GM12878 (cell line): ENCODE data around the gene MBNL1. TPM values are rescaled to one million over a fixed set of nuclear protein-coding genes. Genes with fewer than 3 reads are reported as not detected.

ENCODE experiments used
- ATAC-seq: fragments of 200-7000 bp; cut with Tn5 transposase; 3 replicates; pipeline ENCODE4 v1.9.1; 2020; ENCODE audit warnings: mild to moderate bottlenecking, moderate library complexity
- BruUV-seq: library from RNA; stranded (reverse); fragments of 400-500 nt; replicated peaks from 2 replicates; lab custom pipeline; 2021; lab: Mats Ljungman, UMichigan
- CTCF ChIA-PET: fragments of 300-600 bp; sonication (Branson Sonifier 250); formaldehyde crosslinking; extraction: SDS; loops from one replicate; lab custom pipeline; 2021; ENCODE audit warnings: inconsistent platforms; lab: Yijun Ruan, JAX
- POLR2A ChIA-PET: fragments of 350-600 bp; formaldehyde crosslinking; extraction: SDS; loops from one replicate; lab custom pipeline; 2021; ENCODE audit warnings: inconsistent platforms; lab: Charles Lee
- RAD21 ChIA-PET: fragments of 300-600 bp; sonication (Branson Sonifier 250); formaldehyde crosslinking; loops from one replicate; lab custom pipeline; 2023; ENCODE audit warnings: antibody characterized with exemption; ENCODE audit not compliant: unreplicated experiment; lab: Charles Lee
- SMC1A ChIA-PET: fragments of 300-600 bp; sonication (Branson Sonifier 250); formaldehyde crosslinking; loops from one replicate; lab custom pipeline; 2023; ENCODE audit not compliant: unreplicated experiment, uncharacterized antibody; lab: Charles Lee
- DNase-seq: peaks from one replicate; pipeline ENCODE4 v3.0.0-alpha.2; 2011; ENCODE audit warnings: low read depth, low spot score
- FAIRE-seq: peaks from 3 replicates; lab custom pipeline; 2011; peaks lifted over from hg19 to GRCh38; lab: Jason Lieb, UNC
- H2AFZ ChIP-seq: 2 replicates; pipeline ENCODE4 v1.6.0; 2011; ENCODE audit warnings: low read depth, low read length, control low read depth; ENCODE audit not compliant: control insufficient read depth
- H3K27ac ChIP-seq: 2 replicates; pipeline ENCODE4 v1.5.1; 2011; ENCODE audit warnings: control low read depth; ENCODE audit not compliant: control insufficient read depth, insufficient read depth
- H3K27me3 ChIP-seq, 2 experiments: replicated peaks in 1 of 2; 2 replicates each; pipeline versions ENCODE4 v1.6.0 to v1.6.1; 2011; ENCODE audit warnings: low read length in 1 of 2; ENCODE audit not compliant: control insufficient read depth in 2 of 2, insufficient read depth in 2 of 2
- H3K36me3 ChIP-seq, 2 experiments: 2 replicates each; pipeline ENCODE4 v1.5.1; 2011; ENCODE audit warnings: low read length in 1 of 2; ENCODE audit not compliant: control insufficient read depth in 2 of 2, insufficient read depth in 2 of 2
- H3K4me1 ChIP-seq: 2 replicates; pipeline ENCODE4 v1.6.1; 2011; ENCODE audit warnings: mild to moderate bottlenecking, low read length, moderate library complexity, mixed read lengths; ENCODE audit not compliant: control insufficient read depth, insufficient read depth
- H3K4me2 ChIP-seq: 2 replicates; pipeline ENCODE4 v1.6.0; 2011; ENCODE audit warnings: control low read depth; ENCODE audit not compliant: control insufficient read depth, insufficient read depth
- H3K4me3 ChIP-seq: fragments of 200-600 bp; sonication (generic); 2 replicates; pipeline ENCODE4 v1.5.1; 2016
- H3K79me2 ChIP-seq: 2 replicates; pipeline ENCODE4 v1.6.0; 2011; ENCODE audit warnings: low read length; ENCODE audit not compliant: control insufficient read depth, insufficient read depth
- H3K9ac ChIP-seq: 2 replicates; pipeline ENCODE4 v1.8.0; 2011; ENCODE audit warnings: low read length, control low read depth, mixed read lengths; ENCODE audit not compliant: control insufficient read depth, insufficient read depth
- H3K9me3 ChIP-seq: replicated peaks from 3 replicates; pipeline ENCODE4 v1.5.1; 2011; ENCODE audit warnings: mild to moderate bottlenecking, low read length; ENCODE audit not compliant: control insufficient read depth, insufficient read depth
- H4K20me1 ChIP-seq: 2 replicates; pipeline ENCODE4 v1.6.0; 2011; ENCODE audit not compliant: control insufficient read depth, insufficient read depth
- CREB1 ChIP-seq: IDR thresholded peaks from 2 replicates; pipeline ENCODE4 v1.6.1; 2012; ENCODE audit warnings: low read depth, mild to moderate bottlenecking, inconsistent platforms
- DPF2 ChIP-seq: fragments of 450-650 bp; IDR thresholded peaks from 2 replicates; pipeline ENCODE4 v1.6.1; 2017; ENCODE audit warnings: mild to moderate bottlenecking
- FOXK2 ChIP-seq: fragments of 450-650 bp; IDR thresholded peaks from 2 replicates; pipeline ENCODE4 v1.6.1; 2017; ENCODE audit warnings: mild to moderate bottlenecking, moderate library complexity
- FOXM1 ChIP-seq: IDR thresholded peaks from 2 replicates; pipeline ENCODE4 v1.6.1; 2012; ENCODE audit warnings: low read depth, mild to moderate bottlenecking, inconsistent platforms, low read length, moderate library complexity
- HSF1 ChIP-seq: fragments of 150-350 bp; IDR thresholded peaks from 2 replicates; pipeline ENCODE4 v1.6.1; 2014; ENCODE audit warnings: mild to moderate bottlenecking, low read depth, low read length
- IKZF1 ChIP-seq: fragments of 450-650 bp; conservative IDR thresholded peaks from 2 replicates; pipeline ENCODE4 v1.6.1; 2017; ENCODE audit warnings: antibody characterized with exemption, mild to moderate bottlenecking
- IKZF2 ChIP-seq, 2 experiments: fragments of 450-650 bp; IDR thresholded peaks; 2 replicates each; pipeline ENCODE4 v1.6.1; 2017; ENCODE audit warnings: mild to moderate bottlenecking in 2 of 2, moderate library complexity in 2 of 2
- MAX ChIP-seq: IDR thresholded peaks from 2 replicates; pipeline ENCODE4 v1.6.1; 2012; ENCODE audit warnings: low read depth, low read length, improper control_type of control experiment
- MTA3 ChIP-seq: IDR thresholded peaks from 2 replicates; pipeline ENCODE4 v1.6.1; 2012; ENCODE audit warnings: low read length, inconsistent platforms, borderline replicate concordance
- MYB ChIP-seq: fragments of 150-350 bp; IDR thresholded peaks from 2 replicates; pipeline ENCODE4 v1.6.1; 2014; ENCODE audit warnings: mild to moderate bottlenecking, low read depth, low read length, borderline replicate concordance
- SMAD1 ChIP-seq: fragments of 450-650 bp; IDR thresholded peaks from 2 replicates; pipeline ENCODE4 v1.6.1; 2018; ENCODE audit warnings: mild to moderate bottlenecking, low read depth; ENCODE audit not compliant: partially characterized antibody
- SP1 ChIP-seq: IDR thresholded peaks from one replicate; pipeline ENCODE4 v1.6.1; 2011; ENCODE audit warnings: low read depth, low read length
- STAT1 ChIP-seq: fragments of 450-650 bp; conservative IDR thresholded peaks from 2 replicates; pipeline ENCODE4 v1.6.1; 2014; ENCODE audit warnings: antibody characterized with exemption, mild to moderate bottlenecking
- STAT3 ChIP-seq: IDR thresholded peaks from 2 replicates; pipeline ENCODE4 v1.6.1; 2011; ENCODE audit warnings: low read depth, low read length, improper control_type of control experiment
- TCF3 ChIP-seq: IDR thresholded peaks from 2 replicates; pipeline ENCODE4 v1.6.1; 2012; ENCODE audit warnings: low read depth, mild to moderate bottlenecking, low read length, borderline replicate concordance; ENCODE audit not compliant: insufficient read depth
- ZNF592 ChIP-seq: fragments of 450-650 bp; IDR thresholded peaks from 2 replicates; pipeline ENCODE4 v1.6.1; 2017; ENCODE audit warnings: mild to moderate bottlenecking, moderate library complexity
- ZSCAN29 ChIP-seq: fragments of 450-650 bp; IDR thresholded peaks from 2 replicates; pipeline ENCODE4 v1.6.1; 2017; ENCODE audit warnings: mild to moderate bottlenecking, moderate library complexity
- WGBS: methylation state at CpG from one replicate; pipeline ENCODE4 v1.1.6; 2016; ENCODE audit warnings: low lambda C conversion rate; ENCODE audit not compliant: insufficient replicate concordance, insufficient coverage; ENCODE audit errors: missing lambda C conversion rate; 5-methylcytosine and 5-hydroxymethylcytosine counted together
- in situ Hi-C: fragments of 300-500 bp; cut with MboI; formaldehyde crosslinking; loops from 9 replicates; pipeline ENCODE4 v1.14.3; 2018; ENCODE audit warnings: mixed read lengths
- intact Hi-C: fragments of 100-400 bp; cut with micrococcal nuclease; formaldehyde crosslinking; loops from one replicate; pipeline ENCODE4 v1.14.2; 2022; ENCODE audit not compliant: unreplicated experiment
- polyA plus RNA-seq, 11 experiments: library from polyadenylated mRNA; depleted of rRNA in 4 of 11; unstranded in 6 of 11; stranded (reverse) in 5 of 11; fragments of >200 nt; fragmentation: Nextera tagmentation in 4 of 11; fragmentation: Illumina TruSeq in 1 of 11; extraction: Ambion mirVana in 4 of 11; extraction: Trizol in 1 of 11; gene quantifications; 1 replicate in 1 of 11; 2 replicates in 10 of 11; pipeline versions ENCODE4 v1.2.1 to v1.2.3, GENCODE V29; 2011 to 2016; ENCODE audit warnings: inconsistent platforms in 2 of 11, missing spikeins in 2 of 11, low read depth in 1 of 11
- total RNA-seq, 4 experiments: library from RNA; depleted of rRNA in 3 of 4; stranded (reverse); fragments of >200 nt in 3 of 4; fragmentation: Illumina TruSeq in 1 of 4; extraction: Trizol in 1 of 4; gene quantifications; 2 replicates each; pipeline versions ENCODE4 v1.2.1 to v1.2.3, GENCODE V29; 2013 to 2021

MBNL1 gene
- total and polyA plus RNA-seq, 10 of the 15 experiments (the other 5 are each of a cell fraction or from before 2014, with no cell fraction given): 59.6 to 337 (median 143) TPM

GRCh38 chr3:152392272-152392880 is 123.6 kb downstream of the MBNL1 start (continued):
- no peak for TF ChIP-seq ZNF592
- TF ChIP-seq FOXK2: no peak
- no peak for TF ChIP-seq DPF2
- TF ChIP-seq IKZF1: no peak
- no peak for TF ChIP-seq TCF3
- no peak for TF ChIP-seq SP1
- no peak for TF ChIP-seq IKZF2 (IDR thresholded peaks at IDR 0.05)
- no peak for TF ChIP-seq STAT1
- TF ChIP-seq, all 136 proteins: peak for 0

- 6% methylated on average over 1 of the region's 1 CpG for WGBS
- RAD21 ChIA-PET: interaction anchor here (1.3 to 1.7 kb wide), 3 partner anchors 9 to 70 kb away, joined by 4 to 5 read pairs (median 4); no protein-coding TSS in a partner anchor
- Histone ChIP-seq H2AFZ (no peak overlapping the region), H3K4me1 (no peaks in the 10 kb centered on the region), H3K4me2 (no peak overlapping the region), H3K4me3 (no peak overlapping the region), H3K27me3 (no peaks in the 10 kb centered on the region), H3K9me3 (no peaks in the 10 kb centered on the region; the same call in 2 of the 3 replicates), H4K20me1 (peaks cover 1% of the 10 kb centered on the region; the same call in 1 of the 2 replicates), H3K9ac (no peak overlapping the region), H3K36me3 (peaks cover 2 to 24% of the 10 kb centered on the region in 2 experiments; a peak in 3 of 4 replicates), H3K79me2 (peaks cover 68% of the 10 kb centered on the region), H3K27ac (no peak overlapping the region)
- DNase-seq (no peak), FAIRE-seq (no peak), ATAC-seq (no peak)
- in situ Hi-C loops: no loop called here
- intact Hi-C loops: no loop called here
- SMC1A ChIA-PET: interaction anchor here (0.6 to 4.6 kb wide), 15 partner anchors 8 to 1225 kb away, joined by 3 to 38 read pairs (median 4); no protein-coding TSS in a partner anchor
- POLR2A ChIA-PET: interaction anchor here (1.5 kb wide), 1 partner anchor 11 kb away, joined by 4 read pairs; no protein-coding TSS in a partner anchor
- BruUV-seq: no TSS peak
- CTCF ChIA-PET: interaction anchor here (0.5 to 2.4 kb wide), 8 partner anchors 9 to 210 kb away, joined by 3 to 11 read pairs (median 4); no protein-coding TSS in a partner anchor
- TF ChIP-seq SMAD1 (no peak), MAX (no peak), MYB (no peak), STAT3 (no peak), ZSCAN29 (no peak), FOXM1 (no peak), STAT1 (no peak), HSF1 (no peak), MTA3 (no peak), CREB1 (no peak)
Observed at GRCh38 chr3:152394246-152394645, 125.5 kb downstream of the MBNL1 start.
